GM12801 (cell line): ENCODE results near the gene BPHL.

Source experiments
- TF ChIP-seq, protein P1 (sequence below): IDR thresholded peaks from one replicate; pipeline ENCODE4 v1.5.1; 2011; ENCODE audit warnings: control low read depth; ENCODE audit not compliant: insufficient read length; ENCODE audit errors: extremely low read depth

BPHL gene

GRCh38 chr6:3079682-3080081 lies 38.8 kb upstream of the BPHL start:
- TF ChIP-seq, protein P1, sequence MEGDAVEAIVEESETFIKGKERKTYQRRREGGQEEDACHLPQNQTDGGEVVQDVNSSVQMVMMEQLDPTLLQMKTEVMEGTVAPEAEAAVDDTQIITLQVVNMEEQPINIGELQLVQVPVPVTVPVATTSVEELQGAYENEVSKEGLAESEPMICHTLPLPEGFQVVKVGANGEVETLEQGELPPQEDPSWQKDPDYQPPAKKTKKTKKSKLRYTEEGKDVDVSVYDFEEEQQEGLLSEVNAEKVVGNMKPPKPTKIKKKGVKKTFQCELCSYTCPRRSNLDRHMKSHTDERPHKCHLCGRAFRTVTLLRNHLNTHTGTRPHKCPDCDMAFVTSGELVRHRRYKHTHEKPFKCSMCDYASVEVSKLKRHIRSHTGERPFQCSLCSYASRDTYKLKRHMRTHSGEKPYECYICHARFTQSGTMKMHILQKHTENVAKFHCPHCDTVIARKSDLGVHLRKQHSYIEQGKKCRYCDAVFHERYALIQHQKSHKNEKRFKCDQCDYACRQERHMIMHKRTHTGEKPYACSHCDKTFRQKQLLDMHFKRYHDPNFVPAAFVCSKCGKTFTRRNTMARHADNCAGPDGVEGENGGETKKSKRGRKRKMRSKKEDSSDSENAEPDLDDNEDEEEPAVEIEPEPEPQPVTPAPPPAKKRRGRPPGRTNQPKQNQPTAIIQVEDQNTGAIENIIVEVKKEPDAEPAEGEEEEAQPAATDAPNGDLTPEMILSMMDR: no peak

- TF ChIP-seq, protein P1: no peak
These were observed 36.6 kb upstream of the BPHL start for GRCh38 chr6:3081960-3082359.

- TF ChIP-seq, protein P1: no peak
These were observed 33.4 kb upstream of the BPHL start for GRCh38 chr6:3085074-3085473.

GRCh38 chr6:3086282-3086946 lies 32.1 kb upstream of the BPHL start:
- TF ChIP-seq, protein P1: no peak

- TF ChIP-seq, protein P1: no peak
These were observed 30.1 kb upstream of the BPHL start for GRCh38 chr6:3088446-3088845.

DNA sequence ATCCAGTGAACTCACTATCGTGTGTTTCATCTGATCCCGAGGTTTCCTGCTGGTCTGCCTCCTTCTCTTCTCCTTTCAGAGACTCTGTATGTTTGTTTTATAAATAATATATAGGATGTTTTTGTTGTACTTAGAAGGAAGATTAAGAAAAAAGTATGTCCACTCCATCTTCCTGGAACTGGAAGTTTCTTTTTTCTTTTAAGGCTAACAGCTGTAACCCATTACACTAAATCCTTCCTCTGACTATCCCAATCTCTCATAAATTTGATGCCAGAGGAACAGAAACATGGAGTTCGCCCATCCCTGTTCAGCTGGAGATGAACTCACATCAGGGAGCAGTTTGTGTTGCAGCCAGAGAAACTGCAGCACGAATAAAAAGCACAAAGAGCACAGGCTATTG lies 29.5 kb upstream of the BPHL start:
- TF ChIP-seq, protein P1: no peak

DNA sequence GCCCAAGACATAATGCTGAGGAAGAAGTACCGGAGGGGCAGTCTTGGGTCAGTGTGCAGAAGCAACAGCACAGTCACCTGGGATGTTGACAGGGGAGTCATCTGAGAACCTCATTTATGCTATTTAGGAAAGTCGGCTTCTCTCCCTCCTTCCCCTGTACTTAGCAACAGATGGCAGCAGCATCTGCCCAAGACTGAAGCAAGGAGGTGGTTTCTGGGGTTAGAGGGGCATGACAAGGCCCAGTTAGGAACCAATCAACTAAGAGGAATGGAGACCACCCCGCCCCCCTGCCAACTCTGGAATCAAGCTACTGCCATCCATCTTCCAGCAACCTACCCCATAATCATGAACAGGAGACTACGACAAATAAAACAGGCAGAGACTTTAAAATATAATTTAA lies 28.5 kb upstream of the BPHL start:
- TF ChIP-seq, protein P1: no peak

DNA sequence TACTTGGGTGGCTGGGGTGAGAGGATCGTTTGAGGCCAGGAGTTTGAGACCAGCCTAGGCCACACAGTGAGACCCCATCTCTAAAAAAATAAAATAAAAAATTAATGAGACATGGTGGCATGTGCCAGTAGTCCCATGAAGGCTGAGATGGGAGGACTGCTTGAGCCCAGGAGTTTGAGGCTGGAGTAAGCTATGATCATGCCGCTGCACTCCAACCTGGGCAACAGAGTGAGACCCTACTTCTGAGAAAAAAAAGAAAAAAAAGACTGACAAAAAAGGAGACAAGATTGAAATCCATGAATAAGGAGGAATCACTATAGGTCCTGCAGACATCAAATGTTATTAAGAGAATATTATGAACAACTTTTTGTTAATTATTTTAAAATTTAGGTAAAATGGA lies 23.7 kb upstream of the BPHL start:
- TF ChIP-seq, protein P1: no peak
